HG03469 (cell line): ENCODE data around the gene TMOD1.
"Not testable (repeated sequence)": the region's sequence is repeated elsewhere in the genome, so short reads cannot be mapped to it uniquely, and the experiment has no call there.

Experiments used
- ATAC-seq: cut with Tn5 transposase; IDR thresholded peaks from one replicate; pipeline ENCODE4 v1.9.1; 2021; ENCODE audit warnings: mild to moderate bottlenecking, moderate library complexity, moderate number of reproducible peaks; ENCODE audit not compliant: unreplicated experiment

Gene TMOD1

GRCh38 chr9:97591535-97591934, 90.1 kb downstream of the TMOD1 start:
- ATAC-seq, result no peak

- ATAC-seq, result no peak
Observed at GRCh38 chr9:97592126-97592525, 90.7 kb downstream of the TMOD1 start.

- ATAC-seq, result no peak
Observed at GRCh38 chr9:97593960-97594359, 92.5 kb downstream of the TMOD1 start.

- ATAC-seq, result no peak
Observed at GRCh38 chr9:97594381-97594921, 93.0 kb downstream of the TMOD1 start.

- ATAC-seq, result no peak
Observed at GRCh38 chr9:97596906-97597305, 95.4 kb downstream of the TMOD1 start.

GRCh38 chr9:97598461-97599288, 97.2 kb downstream of the TMOD1 start:
- no peak for ATAC-seq

- no peak for ATAC-seq
Observed at GRCh38 chr9:97599314-97599846, 97.9 kb downstream of the TMOD1 start.

- no peak for ATAC-seq
Observed at GRCh38 chr9:97600531-97601227, 99.2 kb downstream of the TMOD1 start.

GRCh38 chr9:97601228-97601898, 99.9 kb downstream of the TMOD1 start:
- ATAC-seq, result no peak

GRCh38 chr9:97602430-97602829, 101.0 kb downstream of the TMOD1 start:
- no peak for ATAC-seq

GRCh38 chr9:97604901-97605645, 103.6 kb downstream of the TMOD1 start:
- ATAC-seq, result no peak

GRCh38 chr9:97615439-97616072, 114.1 kb downstream of the TMOD1 start:
- ATAC-seq, result no peak

GRCh38 chr9:97617939-97618416, 116.5 kb downstream of the TMOD1 start:
- no peak for ATAC-seq

GRCh38 chr9:97620063-97620462, 118.6 kb downstream of the TMOD1 start:
- ATAC-seq, result not testable (repeated sequence)

GRCh38 chr9:97622483-97622882, 121.0 kb downstream of the TMOD1 start:
- ATAC-seq, result not testable (repeated sequence)

GRCh38 chr9:97623946-97624345, 122.5 kb downstream of the TMOD1 start:
- no peak for ATAC-seq

- ATAC-seq, result no peak
Observed at GRCh38 chr9:97625620-97626019, 124.2 kb downstream of the TMOD1 start.

- ATAC-seq, result no peak
Observed at GRCh38 chr9:97627624-97628023, 126.2 kb downstream of the TMOD1 start.

GRCh38 chr9:97628668-97629067, 127.2 kb downstream of the TMOD1 start:
- no peak for ATAC-seq

- ATAC-seq, result no peak
Observed at GRCh38 chr9:97629156-97629555, 127.7 kb downstream of the TMOD1 start.
